H1 (cell line): Measurements from ENCODE around the gene IL37. TPM values are rescaled to one million over a fixed set of nuclear protein-coding genes. Genes with fewer than 3 reads are reported as not detected.

ENCODE experiments used
- polyA plus RNA-seq, 7 experiments: library from polyadenylated mRNA; depleted of rRNA in 3 of 7; stranded (reverse) in 5 of 7; unstranded in 2 of 7; fragments of >200 nt in 5 of 7; fragments of 200-250 nt in 2 of 7; gene quantifications; 1 replicate in 5 of 7; 2 replicates in 1 of 7; 4 replicates in 1 of 7; pipeline versions ENCODE4 v1.2.1 to v1.2.3, GENCODE V29; 2011 to 2013; ENCODE audit warnings: missing spikeins in 2 of 7, mixed read lengths in 2 of 7
- total RNA-seq: library from RNA; stranded (reverse); fragmentation: NEBNext Ultra II Directional; extraction: Animal tissue kit (Norgen Biotek cat#: 25700); gene quantifications from 2 replicates; pipeline ENCODE4 v1.2.1, GENCODE V29; 2021
- TF ChIP-seq, protein P1 (sequence below): IDR thresholded peaks from 2 replicates; pipeline ENCODE4 v1.6.1; 2012; ENCODE audit warnings: low read length, inconsistent platforms

The IL37 gene
- total and polyA plus RNA-seq, 2 of the 8 experiments (the other 6 are each of a cell fraction or from before 2014, with no cell fraction given) = 0.18 TPM; not detected in 1

DNA sequence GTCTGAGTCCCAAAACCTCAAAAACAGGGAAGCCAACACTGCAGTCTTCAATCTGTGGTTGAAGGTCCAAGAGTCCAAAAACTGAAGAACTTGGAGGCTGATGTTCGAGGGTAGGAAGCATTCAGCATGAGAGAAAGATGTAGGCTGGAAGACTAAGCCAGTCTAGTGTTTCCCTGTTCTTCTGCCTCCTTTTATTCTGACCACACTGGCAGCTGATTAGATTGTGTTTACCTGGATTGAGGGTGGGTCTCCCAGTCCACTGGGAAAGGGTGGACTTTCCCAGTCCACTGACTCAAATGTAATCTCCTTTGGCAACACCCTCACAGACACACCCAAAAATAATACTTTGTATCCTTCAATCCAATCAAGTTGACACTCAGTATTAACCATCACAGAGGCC is 46.9 kb upstream of the IL37 start (continued):
- TF ChIP-seq, protein P1, sequence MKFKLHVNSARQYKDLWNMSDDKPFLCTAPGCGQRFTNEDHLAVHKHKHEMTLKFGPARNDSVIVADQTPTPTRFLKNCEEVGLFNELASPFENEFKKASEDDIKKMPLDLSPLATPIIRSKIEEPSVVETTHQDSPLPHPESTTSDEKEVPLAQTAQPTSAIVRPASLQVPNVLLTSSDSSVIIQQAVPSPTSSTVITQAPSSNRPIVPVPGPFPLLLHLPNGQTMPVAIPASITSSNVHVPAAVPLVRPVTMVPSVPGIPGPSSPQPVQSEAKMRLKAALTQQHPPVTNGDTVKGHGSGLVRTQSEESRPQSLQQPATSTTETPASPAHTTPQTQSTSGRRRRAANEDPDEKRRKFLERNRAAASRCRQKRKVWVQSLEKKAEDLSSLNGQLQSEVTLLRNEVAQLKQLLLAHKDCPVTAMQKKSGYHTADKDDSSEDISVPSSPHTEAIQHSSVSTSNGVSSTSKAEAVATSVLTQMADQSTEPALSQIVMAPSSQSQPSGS = no peak
